ENCODE measurements around the gene CEACAM5.

CEACAM5 gene

GRCh38 chr19:41718761-41719160, 10.3 kb downstream of the CEACAM5 start:
- Histone ChIP-seq H3K27ac (ENCODE audit: low read depth, low read length) (no peak overlapping the region), H3K36me3 (ENCODE audit: insufficient read depth, low read length) (no peaks in the 10 kb centered on the region), H3K4me1 (ENCODE audit: insufficient read depth, low read length) (no peaks in the 10 kb centered on the region), H3K4me3 (ENCODE audit: low read depth in 1 of 2, low read length in 2 of 2) (no peak overlapping the region), H3K27me3 (ENCODE audit: control insufficient read depth in 1 of 2, insufficient read depth in 2 of 2, low read length in 2 of 2) (peaks cover 0 to 6% of the 10 kb centered on the region in 2 donors), H3K9ac (ENCODE audit: low read length) (no peak overlapping the region), H3K9me3 (ENCODE audit: low read length) (no peaks in the 10 kb centered on the region)

- no peak overlapping the region for H3K27ac ChIP-seq (ENCODE audit: low read depth, low read length)
- H3K27me3 ChIP-seq (ENCODE audit: control insufficient read depth in 1 of 2, insufficient read depth in 2 of 2, low read length in 2 of 2): peaks cover 0 to 6% of the 10 kb centered on the region in 2 donors
- H3K9ac ChIP-seq (ENCODE audit: low read length): no peak overlapping the region
Measured at GRCh38 chr19:41720103-41720502, 11.7 kb downstream of the CEACAM5 start.

GRCh38 chr19:41726493-41726892, 18.1 kb downstream of the CEACAM5 start:
- Histone ChIP-seq H3K9me3 (ENCODE audit: low read length) (no peaks in the 10 kb centered on the region), H3K4me1 (ENCODE audit: insufficient read depth, low read length) (no peaks in the 10 kb centered on the region), H3K27ac (ENCODE audit: low read depth, low read length) (no peak overlapping the region), H3K36me3 (ENCODE audit: insufficient read depth, low read length) (no peaks in the 10 kb centered on the region), H3K27me3 (ENCODE audit: control insufficient read depth in 1 of 2, insufficient read depth in 2 of 2, low read length in 2 of 2) (no peaks in the 10 kb centered on the region), H3K4me3 (ENCODE audit: low read depth in 1 of 2, low read length in 2 of 2) (no peak overlapping the region), H3K9ac (ENCODE audit: low read length) (no peak overlapping the region)

More at GRCh38 chr19:41720103-41720502, 11.7 kb downstream of the CEACAM5 start:
- no peak overlapping the region for H3K4me3 ChIP-seq (ENCODE audit: low read depth in 1 of 2, low read length in 2 of 2)
- H3K36me3 ChIP-seq (ENCODE audit: insufficient read depth, low read length): no peaks in the 10 kb centered on the region
- H3K4me1 ChIP-seq (ENCODE audit: insufficient read depth, low read length): no peaks in the 10 kb centered on the region
- H3K9me3 ChIP-seq (ENCODE audit: low read length): no peaks in the 10 kb centered on the region

- Histone ChIP-seq H3K27me3 (ENCODE audit: control insufficient read depth in 1 of 2, insufficient read depth in 2 of 2, low read length in 2 of 2) (no peaks in the 10 kb centered on the region), H3K4me1 (ENCODE audit: insufficient read depth, low read length) (no peaks in the 10 kb centered on the region), H3K4me3 (ENCODE audit: low read depth in 1 of 2, low read length in 2 of 2) (no peak overlapping the region), H3K9ac (ENCODE audit: low read length) (no peak overlapping the region), H3K36me3 (ENCODE audit: insufficient read depth, low read length) (no peaks in the 10 kb centered on the region), H3K27ac (ENCODE audit: low read depth, low read length) (no peak overlapping the region), H3K9me3 (ENCODE audit: low read length) (no peaks in the 10 kb centered on the region)
Measured at GRCh38 chr19:41734156-41734555, 25.7 kb downstream of the CEACAM5 start.

- Histone ChIP-seq H3K27ac (ENCODE audit: low read depth, low read length) (no peak overlapping the region), H3K4me3 (ENCODE audit: low read depth in 1 of 2, low read length in 2 of 2) (no peak overlapping the region), H3K9me3 (ENCODE audit: low read length) (no peaks in the 10 kb centered on the region), H3K9ac (ENCODE audit: low read length) (no peak overlapping the region), H3K36me3 (ENCODE audit: insufficient read depth, low read length) (no peaks in the 10 kb centered on the region), H3K4me1 (ENCODE audit: insufficient read depth, low read length) (no peaks in the 10 kb centered on the region), H3K27me3 (ENCODE audit: control insufficient read depth in 1 of 2, insufficient read depth in 2 of 2, low read length in 2 of 2) (no peaks in the 10 kb centered on the region)
Measured at GRCh38 chr19:41734585-41734984, 26.2 kb downstream of the CEACAM5 start.

GRCh38 chr19:41735071-41735600, 26.7 kb downstream of the CEACAM5 start:
- H3K27ac ChIP-seq (ENCODE audit: low read depth, low read length): no peak overlapping the region
- no peaks in the 10 kb centered on the region for H3K9me3 ChIP-seq (ENCODE audit: low read length)
- no peak overlapping the region for H3K9ac ChIP-seq (ENCODE audit: low read length)
- H3K4me3 ChIP-seq (ENCODE audit: low read depth in 1 of 2, low read length in 2 of 2): no peak overlapping the region
- H3K4me1 ChIP-seq (ENCODE audit: insufficient read depth, low read length): no peaks in the 10 kb centered on the region
- H3K36me3 ChIP-seq (ENCODE audit: insufficient read depth, low read length): no peaks in the 10 kb centered on the region
- H3K27me3 ChIP-seq (ENCODE audit: control insufficient read depth in 1 of 2, insufficient read depth in 2 of 2, low read length in 2 of 2): no peaks in the 10 kb centered on the region

- Histone ChIP-seq H3K36me3 (ENCODE audit: insufficient read depth, low read length) (no peaks in the 10 kb centered on the region), H3K27me3 (ENCODE audit: control insufficient read depth in 1 of 2, insufficient read depth in 2 of 2, low read length in 2 of 2) (no peaks in the 10 kb centered on the region), H3K4me1 (ENCODE audit: insufficient read depth, low read length) (no peaks in the 10 kb centered on the region)
Measured at GRCh38 chr19:41739361-41739760, 30.9 kb downstream of the CEACAM5 start.

GRCh38 chr19:41740415-41741243, 32.2 kb downstream of the CEACAM5 start:
- Histone ChIP-seq H3K9me3 (ENCODE audit: low read length) (no peaks in the 10 kb centered on the region), H3K4me1 (ENCODE audit: insufficient read depth, low read length) (no peaks in the 10 kb centered on the region), H3K9ac (ENCODE audit: low read length) (no peak overlapping the region), H3K36me3 (ENCODE audit: insufficient read depth, low read length) (no peaks in the 10 kb centered on the region), H3K4me3 (ENCODE audit: low read depth in 1 of 2, low read length in 2 of 2) (no peak overlapping the region), H3K27ac (ENCODE audit: low read depth, low read length) (no peak overlapping the region), H3K27me3 (ENCODE audit: control insufficient read depth in 1 of 2, insufficient read depth in 2 of 2, low read length in 2 of 2) (no peaks in the 10 kb centered on the region)

More at GRCh38 chr19:41739361-41739760, 30.9 kb downstream of the CEACAM5 start:
- H3K27ac ChIP-seq (ENCODE audit: low read depth, low read length): no peak overlapping the region
- no peak overlapping the region for H3K9ac ChIP-seq (ENCODE audit: low read length)
- no peak overlapping the region for H3K4me3 ChIP-seq (ENCODE audit: low read depth in 1 of 2, low read length in 2 of 2)
- no peaks in the 10 kb centered on the region for H3K9me3 ChIP-seq (ENCODE audit: low read length)

GRCh38 chr19:41741244-41741554, 32.8 kb downstream of the CEACAM5 start:
- no peaks in the 10 kb centered on the region for H3K27me3 ChIP-seq (ENCODE audit: control insufficient read depth in 1 of 2, insufficient read depth in 2 of 2, low read length in 2 of 2)
- no peaks in the 10 kb centered on the region for H3K36me3 ChIP-seq (ENCODE audit: insufficient read depth, low read length)
- H3K9ac ChIP-seq (ENCODE audit: low read length): no peak overlapping the region
- H3K27ac ChIP-seq (ENCODE audit: low read depth, low read length): no peak overlapping the region
- H3K4me1 ChIP-seq (ENCODE audit: insufficient read depth, low read length): no peaks in the 10 kb centered on the region
- H3K9me3 ChIP-seq (ENCODE audit: low read length): no peaks in the 10 kb centered on the region
- no peak overlapping the region for H3K4me3 ChIP-seq (ENCODE audit: low read depth in 1 of 2, low read length in 2 of 2)

GRCh38 chr19:41744850-41745249, 36.4 kb downstream of the CEACAM5 start:
- Histone ChIP-seq H3K27me3 (ENCODE audit: control insufficient read depth in 1 of 2, insufficient read depth in 2 of 2, low read length in 2 of 2) (no peaks in the 10 kb centered on the region), H3K9ac (ENCODE audit: low read length) (no peak overlapping the region), H3K9me3 (ENCODE audit: low read length) (no peaks in the 10 kb centered on the region), H3K4me1 (ENCODE audit: insufficient read depth, low read length) (no peaks in the 10 kb centered on the region), H3K36me3 (ENCODE audit: insufficient read depth, low read length) (no peaks in the 10 kb centered on the region), H3K4me3 (ENCODE audit: low read depth in 1 of 2, low read length in 2 of 2) (no peak overlapping the region), H3K27ac (ENCODE audit: low read depth, low read length) (no peak overlapping the region)

GRCh38 chr19:41745756-41746155, 37.3 kb downstream of the CEACAM5 start:
- H3K4me1 ChIP-seq (ENCODE audit: insufficient read depth, low read length): no peaks in the 10 kb centered on the region
- no peak overlapping the region for H3K4me3 ChIP-seq (ENCODE audit: low read depth in 1 of 2, low read length in 2 of 2)
- no peak overlapping the region for H3K9ac ChIP-seq (ENCODE audit: low read length)
- no peaks in the 10 kb centered on the region for H3K27me3 ChIP-seq (ENCODE audit: control insufficient read depth in 1 of 2, insufficient read depth in 2 of 2, low read length in 2 of 2)
- no peaks in the 10 kb centered on the region for H3K36me3 ChIP-seq (ENCODE audit: insufficient read depth, low read length)
- H3K27ac ChIP-seq (ENCODE audit: low read depth, low read length): no peak overlapping the region
- H3K9me3 ChIP-seq (ENCODE audit: low read length): no peaks in the 10 kb centered on the region
